T follicular helper cell (primary cell): ENCODE data around the gene LMAN1L.
"Not testable (repeated sequence)": the region's sequence is repeated elsewhere in the genome, so short reads cannot be mapped to it uniquely, and the experiment has no call there.

Experiments
- DNase-seq: peaks from one replicate; pipeline ENCODE4 v3.0.0-alpha.2; 2020; ENCODE audit warnings: low read depth

Gene LMAN1L

DNA sequence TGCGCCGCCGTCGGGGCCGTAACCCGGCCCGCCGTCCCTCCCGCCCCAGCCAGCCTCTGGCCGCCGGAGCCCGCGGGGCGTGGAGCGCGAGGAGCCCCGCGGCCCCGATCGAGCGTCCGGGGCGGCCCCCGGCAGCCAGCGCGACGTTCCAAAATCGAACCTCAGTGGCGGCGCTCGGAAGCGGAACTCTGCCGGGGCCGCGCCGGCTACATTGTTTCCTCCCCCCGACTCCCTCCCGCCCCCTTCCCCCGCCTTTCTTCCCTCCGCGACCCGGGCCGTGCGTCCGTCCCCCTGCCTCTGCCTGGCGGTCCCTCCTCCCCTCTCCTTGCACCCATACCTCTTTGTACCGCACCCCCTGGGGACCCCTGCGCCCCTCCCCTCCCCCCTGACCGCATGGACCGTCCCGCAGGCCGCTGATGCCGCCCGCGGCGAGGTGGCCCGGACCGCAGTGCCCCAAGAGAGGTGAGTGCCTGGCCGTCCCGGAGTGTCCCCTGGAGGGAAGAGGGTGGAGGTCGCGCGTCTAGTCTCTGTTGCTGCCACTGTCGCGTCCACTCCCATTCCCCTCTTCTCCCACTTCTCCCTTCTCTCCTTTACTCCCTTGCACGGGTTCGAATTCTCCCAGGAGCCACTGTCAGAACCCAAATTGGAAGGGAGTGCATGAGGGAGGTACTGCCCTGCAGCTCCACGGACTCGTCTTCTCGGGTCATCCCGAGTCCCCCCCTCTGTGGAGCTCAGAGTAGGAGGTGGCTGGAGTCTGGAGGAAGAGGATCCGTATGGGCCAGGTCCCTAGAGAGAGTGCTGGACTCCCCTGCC is 30.2 kb upstream of the LMAN1L start:
- DNase-seq, result peak; percentile 60

DNA sequence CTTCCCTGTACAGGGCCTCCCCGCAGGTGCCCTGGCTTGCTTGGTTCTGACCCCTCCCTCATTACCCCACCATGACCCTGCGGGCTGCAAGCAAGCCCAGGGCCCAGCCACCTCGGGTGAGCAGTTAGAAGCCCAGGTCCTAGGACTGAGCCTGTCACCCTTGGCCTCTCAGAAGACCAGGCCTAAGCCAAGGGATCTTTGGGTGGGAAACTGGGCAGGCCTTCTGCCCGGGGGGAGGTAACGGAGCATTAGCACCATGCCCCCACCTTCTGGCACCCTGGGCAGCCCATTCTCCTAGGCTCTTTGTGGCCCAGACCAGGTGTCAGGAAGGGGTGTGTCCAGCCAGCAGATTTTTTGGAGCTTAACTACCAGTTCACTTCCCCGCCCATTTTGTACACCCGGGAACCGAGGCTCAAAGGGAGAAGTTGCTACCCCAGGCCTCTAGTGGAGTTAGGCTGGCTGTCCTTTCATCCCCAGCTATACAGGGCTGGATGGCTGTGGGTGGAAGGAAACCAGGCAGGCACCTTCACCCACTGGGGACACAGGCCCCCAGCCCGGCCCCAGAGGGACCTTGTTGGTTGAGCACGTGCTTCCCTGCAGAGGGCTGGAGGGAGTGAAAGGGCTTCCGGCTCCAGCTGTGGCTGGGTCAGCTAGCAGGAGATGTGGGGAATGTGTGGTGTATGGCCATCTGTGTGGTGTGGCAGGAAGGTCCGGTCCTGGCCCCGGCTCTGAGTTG is 29.4 kb upstream of the LMAN1L start:
- no peak for DNase-seq

DNA sequence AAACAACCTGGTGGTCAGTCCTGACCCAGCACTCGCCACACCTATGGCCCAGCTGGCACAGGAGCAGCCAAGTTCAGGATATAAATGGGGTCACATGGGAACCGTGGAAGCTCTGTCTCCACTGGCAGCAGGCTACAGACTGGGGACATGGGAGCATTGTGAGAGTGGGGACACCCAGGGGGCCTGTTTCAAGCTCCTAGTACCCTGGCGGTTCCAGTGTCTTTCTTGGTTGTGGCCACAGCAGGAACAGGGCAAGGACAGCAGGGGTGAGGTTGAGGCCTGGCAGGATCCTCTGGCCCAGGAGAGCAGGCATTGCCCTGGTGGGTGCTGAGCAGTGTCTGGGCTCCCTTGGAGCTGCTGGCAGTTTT is 28.8 kb upstream of the LMAN1L start:
- no peak for DNase-seq

DNA sequence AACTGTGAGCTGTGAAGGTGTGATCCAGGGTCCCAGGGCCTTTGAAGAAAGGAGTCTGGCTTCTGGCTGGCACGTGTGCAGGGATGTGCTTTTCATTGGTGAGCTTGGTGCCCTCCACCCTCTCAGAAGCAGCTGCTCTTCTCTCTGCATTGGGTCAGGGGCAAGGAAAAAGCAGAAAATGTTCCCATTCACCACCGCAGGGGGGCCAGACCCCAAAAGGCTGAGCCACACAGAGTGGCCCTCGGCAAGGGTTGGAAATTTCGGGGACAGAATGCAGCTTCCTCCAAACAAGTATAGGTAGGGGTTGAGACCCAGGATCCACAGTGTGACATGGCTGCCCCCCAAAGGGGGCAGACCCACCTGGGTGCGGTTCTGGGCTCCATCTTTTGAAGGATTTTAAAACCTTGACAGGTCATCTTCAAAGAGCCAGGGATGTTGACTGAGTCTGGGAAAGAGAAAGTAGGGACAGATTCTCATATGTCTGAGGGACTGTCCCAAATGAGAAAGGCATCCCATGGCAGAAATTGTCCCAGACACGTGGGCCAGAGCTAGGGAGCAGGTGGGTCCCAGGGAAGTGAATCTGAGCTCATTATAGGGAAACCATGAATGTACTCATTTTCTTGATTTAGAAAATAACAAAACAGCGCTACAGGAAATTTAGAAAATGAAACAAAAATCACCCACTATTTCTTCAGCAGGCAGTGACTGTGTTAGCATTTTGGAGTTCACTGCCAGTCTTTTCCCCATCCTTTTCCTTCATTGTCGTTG is 28.0 kb upstream of the LMAN1L start:
- DNase-seq, result no peak

DNA sequence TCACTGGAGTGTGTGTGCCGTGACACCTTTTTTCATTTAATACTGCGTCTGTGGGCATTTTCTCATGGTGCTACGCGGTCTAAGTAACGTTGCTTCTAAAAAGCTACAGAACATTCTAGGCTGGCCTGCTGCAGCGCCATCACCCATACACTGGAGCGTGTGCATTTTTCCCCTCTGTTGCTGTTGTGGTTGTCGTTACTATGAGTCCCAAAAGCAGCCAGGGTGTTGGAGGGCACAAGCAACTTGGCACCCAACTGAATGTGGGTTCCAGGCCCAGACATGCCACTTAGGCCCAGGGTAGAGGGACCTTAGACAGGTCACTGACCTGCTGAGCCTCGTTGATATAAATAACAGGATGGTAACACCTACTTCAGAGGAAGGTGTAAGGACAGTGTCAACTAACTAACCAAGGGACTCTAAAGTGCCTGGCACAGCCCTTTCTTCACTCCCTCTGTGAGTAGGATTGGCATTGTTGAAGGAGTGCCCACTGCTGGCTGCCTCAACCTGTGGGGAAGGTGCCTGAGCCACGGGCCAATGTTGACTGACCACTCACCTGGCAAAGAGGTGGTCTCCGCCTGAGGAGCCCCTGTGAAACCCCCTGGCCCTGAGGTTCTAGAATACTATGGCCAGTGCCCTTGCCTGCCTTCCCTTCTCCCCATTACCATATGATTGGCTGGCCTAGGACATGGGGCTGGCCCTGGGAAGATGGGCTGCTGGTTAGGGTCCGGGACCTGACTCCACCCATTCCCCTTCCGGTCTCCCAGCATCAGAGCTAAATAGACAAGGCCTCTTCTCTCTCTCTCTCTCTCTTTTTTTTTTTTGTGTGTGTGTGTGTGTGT is 27.2 kb upstream of the LMAN1L start:
- DNase-seq, result no peak

DNA sequence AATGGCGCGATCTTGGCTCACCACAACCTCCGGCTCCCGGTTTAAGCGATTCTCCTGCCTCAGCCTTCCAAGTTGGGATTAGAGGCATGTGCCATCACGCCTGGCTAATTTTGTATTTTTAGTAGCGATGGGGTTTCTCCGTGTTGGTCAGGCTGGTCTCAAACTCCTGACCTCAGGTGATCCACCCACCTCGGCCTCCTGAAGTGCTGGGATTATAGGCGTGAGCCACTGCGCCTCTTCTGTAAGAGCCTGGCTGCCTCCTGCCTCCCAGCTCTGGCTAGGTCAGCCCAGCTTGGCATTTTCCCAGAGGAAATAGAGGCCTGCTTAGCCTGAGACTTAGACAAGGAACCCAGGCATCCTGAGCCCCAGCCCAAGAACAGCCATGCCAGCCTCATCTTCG is 26.6 kb upstream of the LMAN1L start:
- not testable (repeated sequence) for DNase-seq

DNA sequence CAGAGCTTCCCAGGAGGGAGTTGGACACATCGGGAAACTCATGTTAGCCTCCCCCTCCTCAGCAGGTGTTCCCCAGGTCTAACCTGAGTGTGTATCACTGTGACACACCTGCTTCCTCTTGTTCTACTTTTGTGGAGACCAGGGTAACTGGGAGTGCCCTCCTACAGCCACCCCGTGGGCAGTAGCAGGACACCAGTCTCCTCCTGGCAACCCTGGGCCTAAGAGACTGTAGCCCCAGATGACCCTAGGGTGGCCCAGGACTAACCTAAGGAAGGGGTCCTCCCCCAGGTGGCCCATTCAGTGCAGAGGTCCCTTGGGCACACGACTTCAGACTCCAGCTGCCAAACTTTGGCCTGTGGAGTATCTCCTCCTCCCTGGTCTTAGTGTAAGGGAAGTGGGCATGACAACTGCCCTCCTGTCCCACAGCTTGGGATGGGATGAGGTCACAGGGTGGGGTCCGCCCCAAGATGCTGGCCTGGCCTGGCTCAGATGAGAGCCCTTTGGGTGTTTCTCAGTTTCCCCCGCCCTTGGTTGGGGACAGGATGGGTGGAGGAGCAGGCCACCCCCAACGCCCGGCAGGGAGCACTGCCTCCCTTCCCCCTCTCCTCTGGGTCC is 26.0 kb upstream of the LMAN1L start:
- DNase-seq, result no peak

DNA sequence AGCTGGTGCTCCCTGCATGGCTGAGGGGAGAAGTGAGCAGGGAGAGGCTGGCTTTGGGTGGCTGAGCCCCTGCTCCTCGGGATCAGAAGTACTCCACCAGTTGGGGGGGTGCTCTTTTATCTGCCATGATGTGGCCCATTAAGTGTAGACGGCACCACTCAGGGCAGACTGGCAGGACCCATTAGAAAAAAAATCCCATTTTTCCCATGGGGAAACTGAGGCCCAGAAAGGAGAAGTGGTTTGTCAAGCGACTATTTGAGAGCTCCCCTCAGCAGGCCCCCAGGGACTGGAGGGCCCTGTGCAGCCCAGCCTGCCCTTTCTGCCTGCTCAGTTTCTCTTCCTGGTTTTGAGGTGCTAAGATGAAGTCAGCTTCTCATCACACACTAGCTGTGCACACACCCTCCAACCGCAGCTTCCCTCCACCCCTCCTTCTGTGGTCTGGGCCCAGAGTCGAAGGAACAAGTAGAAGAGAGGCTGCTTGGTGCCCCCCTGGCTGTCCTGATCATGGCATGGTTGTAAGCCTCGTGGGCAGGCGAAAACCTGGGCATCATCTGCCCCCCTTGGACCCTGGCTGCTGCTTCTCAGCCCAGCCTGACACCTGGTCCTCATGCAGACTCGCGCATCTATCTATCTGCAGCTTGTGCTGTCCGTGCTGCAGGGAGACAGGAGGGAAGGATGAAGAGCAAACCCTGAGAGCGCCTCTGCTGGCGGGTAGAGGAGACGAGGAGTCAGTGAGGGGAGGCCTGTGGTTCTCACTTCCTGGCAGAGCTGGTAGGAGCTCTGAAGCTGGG is 25.2 kb upstream of the LMAN1L start:
- DNase-seq, result peak; percentile 89

DNA sequence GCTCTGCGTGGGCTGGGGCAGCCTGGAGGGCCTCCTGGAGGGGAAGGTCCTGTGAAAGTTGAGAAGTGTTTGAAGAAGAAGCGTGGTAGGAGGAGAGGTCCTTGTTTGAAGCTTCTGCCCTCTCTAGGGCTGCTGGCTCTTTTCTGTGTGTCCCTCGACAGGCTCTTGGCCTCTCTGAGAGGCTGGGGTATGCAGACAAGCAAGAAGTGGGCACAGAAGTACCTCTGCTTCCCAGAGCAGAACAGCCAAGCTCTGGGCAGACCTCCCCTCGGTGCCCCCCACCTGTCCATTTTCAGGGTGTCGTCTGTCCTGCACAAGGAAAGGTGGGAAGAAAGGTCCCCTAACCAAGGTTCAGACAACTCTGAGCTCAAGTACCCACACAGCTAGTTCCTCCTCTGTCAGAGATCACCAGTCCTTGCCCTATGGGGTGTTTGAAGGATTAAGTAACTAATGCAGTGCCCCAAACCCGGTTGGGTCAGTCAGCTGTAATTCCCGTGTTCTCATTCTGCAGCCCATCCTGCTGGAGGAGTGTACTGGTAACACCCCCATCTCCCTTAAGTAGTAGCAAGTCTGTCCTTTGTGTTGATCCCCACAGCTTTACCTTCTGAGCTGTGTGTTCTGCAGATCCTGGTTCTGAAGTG is 24.5 kb upstream of the LMAN1L start:
- DNase-seq, result no peak

DNA sequence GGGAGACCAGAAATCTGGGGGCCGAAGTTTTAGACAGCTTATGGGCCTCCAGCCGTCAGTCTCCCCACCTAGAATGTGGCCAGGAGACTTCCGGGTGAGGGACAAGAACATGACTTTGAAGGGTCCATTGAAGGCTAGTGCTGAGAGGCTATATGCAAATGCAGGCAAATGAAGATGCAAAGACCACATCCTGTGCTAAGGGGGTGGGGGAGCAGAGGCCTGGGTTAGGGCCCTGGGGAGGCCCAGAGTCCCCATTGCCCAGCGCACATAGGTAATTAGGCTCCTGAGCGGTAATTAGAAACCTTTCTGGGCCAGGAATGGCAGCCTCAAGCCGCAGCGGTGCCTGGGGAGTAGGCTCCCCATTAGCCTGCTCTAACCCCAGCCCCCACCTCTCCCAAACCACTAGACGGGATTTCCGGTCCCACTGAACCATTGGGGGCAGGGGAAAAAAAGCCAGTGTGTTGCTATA is 23.9 kb upstream of the LMAN1L start:
- DNase-seq, result peak; percentile 47

DNA sequence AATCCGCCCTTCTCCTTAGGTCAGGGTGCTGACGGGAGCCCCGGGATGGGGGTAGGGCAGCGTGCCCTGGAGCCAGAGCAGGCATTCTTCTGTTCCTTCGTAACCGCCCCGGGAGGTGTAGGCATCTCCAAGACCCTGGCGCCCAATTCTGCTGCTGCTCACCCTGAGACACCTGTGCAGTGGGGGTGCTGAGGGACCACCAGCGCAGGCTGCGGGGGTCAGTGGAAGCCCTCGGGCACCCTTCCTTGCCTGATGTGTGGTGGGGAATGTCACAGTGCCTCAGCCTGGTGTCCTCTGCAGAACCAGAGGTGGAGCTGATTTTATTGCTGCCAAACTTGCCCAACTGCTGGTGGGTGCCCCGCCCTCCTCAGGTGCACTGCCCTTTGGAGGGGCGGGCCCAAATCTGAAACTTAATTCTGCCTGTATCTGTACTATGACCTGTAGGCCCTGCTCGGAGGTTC is 23.4 kb upstream of the LMAN1L start:
- DNase-seq, result no peak

DNA sequence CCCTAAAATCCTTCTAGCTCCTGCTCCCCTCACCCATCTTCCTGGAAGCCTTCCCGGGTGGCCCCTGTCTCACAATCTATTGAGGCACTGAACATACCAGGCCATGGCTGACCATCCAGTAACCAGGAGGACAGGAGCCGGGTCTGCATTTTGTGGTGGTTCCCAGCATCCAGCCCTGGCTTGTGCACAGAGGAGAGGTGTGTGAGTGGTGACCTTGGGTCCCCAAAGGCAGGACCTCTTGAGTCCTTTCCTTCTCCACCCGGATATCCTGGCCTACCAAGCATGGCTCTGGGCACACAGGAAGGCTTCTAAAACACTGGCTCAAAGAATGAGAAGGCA is 22.9 kb upstream of the LMAN1L start:
- no peak for DNase-seq

DNA sequence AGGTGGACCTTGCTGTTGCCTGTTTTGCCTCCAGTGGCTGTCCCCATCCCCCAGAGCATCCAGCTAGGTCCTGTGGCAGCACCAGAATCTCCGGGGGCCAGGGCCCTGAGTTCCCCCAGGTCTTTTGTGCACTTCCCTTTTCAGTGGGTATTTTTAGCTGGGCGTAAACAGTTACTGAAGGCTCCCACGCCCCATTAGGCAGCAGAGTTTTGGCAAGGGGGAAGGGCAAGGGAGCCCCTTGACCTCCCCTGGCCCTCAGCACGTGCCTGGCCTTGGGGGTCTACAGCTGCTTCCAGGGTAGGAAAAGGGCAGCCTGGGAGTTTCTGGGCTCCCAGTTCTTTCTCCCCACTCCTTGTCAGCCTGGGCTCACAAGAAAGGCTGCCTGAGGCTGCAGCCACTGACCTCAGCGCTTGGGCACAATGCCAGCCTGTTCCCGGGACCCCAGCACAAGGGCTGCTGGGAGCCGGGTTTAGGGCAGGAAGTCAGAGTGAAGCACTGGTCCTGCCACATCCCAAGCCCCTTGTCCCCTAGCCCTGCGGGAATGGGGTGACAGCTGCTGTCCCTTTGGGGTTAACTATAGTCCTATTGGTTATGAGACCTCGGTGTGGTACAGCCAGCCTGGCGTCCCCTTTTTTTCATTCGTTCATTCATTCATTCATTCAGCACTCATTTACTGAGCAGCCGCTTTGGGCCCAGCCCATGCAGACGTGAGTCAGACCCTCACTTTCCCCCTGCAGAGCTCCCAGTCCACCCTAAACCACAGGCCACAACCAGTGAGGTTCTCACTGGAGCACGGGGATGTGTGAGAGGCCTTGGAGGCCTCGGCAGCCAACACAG is 22.3 kb upstream of the LMAN1L start:
- no peak for DNase-seq

DNA sequence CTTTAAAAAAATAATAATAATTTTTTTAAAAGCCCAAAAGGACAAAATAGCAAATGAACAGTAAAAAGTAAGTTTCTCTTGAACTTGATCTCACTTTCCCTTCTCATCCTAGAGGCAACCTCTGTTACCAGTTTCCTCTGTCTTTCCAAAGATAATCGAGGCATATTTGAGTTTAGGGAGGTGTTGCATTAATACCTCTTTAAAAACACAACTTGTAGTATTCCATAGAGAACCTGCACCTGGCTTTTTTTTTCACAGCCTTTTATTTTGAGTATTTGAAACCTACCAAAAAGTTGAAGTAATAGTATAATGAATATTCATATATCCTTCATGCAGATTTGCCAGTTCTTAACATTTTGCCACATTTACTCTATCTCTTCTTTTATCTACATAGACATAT is 21.6 kb upstream of the LMAN1L start:
- DNase-seq, result no peak

DNA sequence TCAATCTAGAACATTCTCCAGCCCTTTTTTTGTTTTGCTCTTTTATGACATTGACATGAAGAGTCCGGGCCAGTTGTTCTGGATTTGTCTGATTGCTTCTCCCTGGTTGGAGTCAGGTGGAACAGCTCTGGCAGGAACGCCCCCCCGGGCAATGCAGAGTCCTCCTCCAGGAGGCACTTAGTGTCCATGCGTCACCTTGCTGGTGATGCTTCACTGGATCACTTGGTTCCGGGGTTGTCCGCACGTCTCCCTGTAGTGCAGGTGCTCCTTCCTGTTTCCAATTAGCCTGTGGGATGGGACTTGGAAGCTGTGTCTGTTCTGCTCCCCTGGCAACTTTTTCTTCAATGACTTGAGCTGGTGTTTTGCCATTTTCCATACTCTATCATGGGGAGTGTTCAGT is 21.0 kb upstream of the LMAN1L start:
- no peak for DNase-seq

DNA sequence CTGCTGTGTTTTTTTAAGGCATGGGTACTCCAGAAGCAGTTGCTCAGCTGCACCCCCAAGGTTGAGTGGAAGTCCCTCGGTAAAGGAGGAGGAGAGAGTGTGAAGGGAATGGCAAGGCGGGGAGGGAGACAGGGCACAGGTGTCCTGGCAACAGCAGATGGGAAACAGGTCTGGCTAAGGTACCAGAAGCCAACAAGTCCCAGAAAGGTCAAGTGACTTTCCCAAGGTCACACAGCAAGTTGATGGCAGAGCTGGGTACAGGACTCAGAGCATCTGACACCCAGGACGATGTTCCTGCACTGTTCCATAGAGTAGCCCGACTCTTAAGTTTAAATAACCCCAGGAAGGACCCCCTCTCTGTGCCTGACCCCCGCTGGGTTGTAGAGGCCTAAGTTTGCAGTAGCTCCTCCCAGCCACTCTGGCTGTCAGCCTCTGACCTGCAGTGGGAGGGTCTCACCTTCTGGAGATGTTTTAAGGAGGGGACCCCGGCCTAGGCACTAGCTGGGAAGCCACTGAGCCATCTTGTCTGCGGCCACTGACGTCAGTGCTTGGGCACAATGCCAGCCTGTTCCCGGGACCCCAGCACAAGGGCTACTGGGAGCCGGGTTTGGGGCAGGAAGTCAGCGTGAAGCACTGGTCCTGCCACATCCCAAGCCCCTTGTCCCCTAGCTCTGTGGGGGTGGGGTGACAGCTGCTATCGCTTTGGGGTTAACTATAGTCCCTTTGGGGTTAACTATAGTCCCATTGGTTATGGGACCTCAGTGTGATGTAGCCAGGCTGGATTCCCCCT is 20.2 kb upstream of the LMAN1L start:
- DNase-seq, result no peak

DNA sequence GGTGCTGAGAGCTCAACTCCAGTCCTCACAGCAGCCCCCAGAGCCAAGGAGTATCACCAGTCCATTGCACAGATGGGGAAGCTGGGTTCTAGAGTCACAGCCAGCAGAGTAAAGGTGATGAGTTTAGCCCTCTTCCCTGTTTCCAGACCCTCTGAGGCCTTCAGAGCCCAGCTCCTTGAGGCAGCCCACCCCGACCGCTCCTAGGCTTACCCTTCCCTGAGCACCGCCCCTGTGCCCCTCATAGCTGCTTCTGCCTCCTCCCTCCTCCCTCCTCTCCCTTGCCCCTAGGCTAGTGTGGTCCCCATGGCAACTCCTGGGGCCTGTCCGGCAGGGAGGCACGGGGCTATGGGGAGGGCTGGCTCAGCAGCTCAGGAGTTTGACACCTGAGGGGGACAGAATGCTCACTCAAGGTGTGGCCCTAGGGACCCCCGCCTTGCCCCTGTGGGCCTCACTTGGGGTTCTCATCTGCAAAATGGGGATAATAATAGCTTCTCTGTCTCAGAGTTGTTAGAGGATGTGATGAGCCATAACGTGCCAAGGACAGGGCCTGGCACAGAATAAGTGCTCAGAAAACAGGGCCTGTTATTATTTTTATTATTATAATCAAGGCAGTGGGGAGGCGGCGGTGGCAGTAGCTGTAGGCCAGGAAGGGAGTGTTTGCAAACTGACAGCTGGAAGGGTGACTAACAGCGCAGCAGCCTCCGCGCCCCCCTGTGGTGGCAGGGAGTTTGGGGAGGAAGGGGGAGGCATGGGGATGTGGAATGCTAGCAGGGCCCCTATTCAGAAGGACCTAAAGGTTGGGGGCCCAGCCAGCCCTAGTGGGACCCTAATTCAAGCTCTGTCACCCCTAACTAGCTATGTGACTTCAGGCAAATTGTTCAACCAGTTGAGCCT is 19.3 kb upstream of the LMAN1L start:
- peak; percentile 72 for DNase-seq
